ENCODE data around the gene ADAT2.

ADAT2 gene

DNA sequence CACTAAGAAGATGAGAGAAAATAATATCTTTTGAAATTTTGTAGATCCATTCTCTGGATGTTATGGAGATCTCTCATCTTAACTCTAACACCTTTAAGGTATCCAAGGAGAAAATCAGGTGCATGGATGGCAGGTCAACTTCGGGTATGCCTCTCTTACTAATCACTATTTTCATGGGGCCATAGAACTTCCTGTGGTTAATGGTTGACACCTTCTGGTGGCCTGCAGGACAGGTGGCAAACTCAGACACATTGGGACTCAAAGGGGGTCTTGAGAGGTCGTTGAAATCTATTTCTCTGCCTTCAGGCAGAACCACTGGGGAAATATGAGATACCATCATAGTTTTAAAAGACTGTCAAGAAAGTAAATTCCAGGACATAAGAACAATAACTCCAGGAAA, 76.5 kb downstream of the ADAT2 start:
- Histone ChIP-seq H3K27me3 (ENCODE audit: control insufficient read depth in 2 of 2, insufficient read depth in 2 of 2, low read length in 2 of 2) (no peaks in the 10 kb centered on the region), H3K9me3 (ENCODE audit: control insufficient read depth in 2 of 2, low read length in 2 of 2) (no peaks in the 10 kb centered on the region), H3K4me1 (ENCODE audit: control insufficient read depth in 2 of 2, insufficient read depth in 2 of 2, low read length in 2 of 2) (no peaks in the 10 kb centered on the region), H3K4me3 (ENCODE audit: low read length in 2 of 2) (no peak overlapping the region), H3K9ac (ENCODE audit: low read depth in 1 of 2, low read length in 2 of 2) (no peak overlapping the region), H3K36me3 (ENCODE audit: control insufficient read depth in 2 of 2, insufficient read depth in 2 of 2, low read length in 2 of 2) (no peaks in the 10 kb centered on the region), H3K27ac (ENCODE audit: low read depth in 2 of 2, low read length in 2 of 2) (no peak overlapping the region)
